Measurements from ENCODE around the gene TUBA1A. TPM values are rescaled to one million over a fixed set of nuclear protein-coding genes. Genes with fewer than 3 reads are reported as not detected.

The TUBA1A gene
- total RNA-seq, 2 experiments from 2014 or later: 70.6 to 71.2 TPM

- no peak overlapping the region for H3K27ac Mint-ChIP-seq
Measured at GRCh38 chr12:49227713-49228112, 38.8 kb upstream of the TUBA1A start.

GRCh38 chr12:49225576-49226166 lies 36.8 kb upstream of the TUBA1A start:
- H3K4me3 Mint-ChIP-seq: no peak overlapping the region
- no peaks in the 10 kb centered on the region for H3K36me3 Mint-ChIP-seq (ENCODE audit: low read depth)
- no peaks in the 10 kb centered on the region for H3K4me1 Mint-ChIP-seq (ENCODE audit: low read depth)
- H3K27ac Mint-ChIP-seq: no peak overlapping the region
- intact Hi-C loops (cut with micrococcal nuclease): no loop called here
- TF ChIP-seq CTCF (IDR thresholded peaks at IDR 0.05): no peak
- DNase-seq (no peak), ATAC-seq (no peak)
- ChIA-PET POLR2A (no interaction called here), CTCF (interaction anchor here (1.1 to 1.9 kb wide), 4 partner anchors 9 to 138 kb away, joined by 4 to 6 read pairs (median 4); no protein-coding TSS in a partner anchor)
- H3K27me3 Mint-ChIP-seq: no peaks in the 10 kb centered on the region
- H3K9me3 Mint-ChIP-seq: no peaks in the 10 kb centered on the region

More at GRCh38 chr12:49227713-49228112, 38.8 kb upstream of the TUBA1A start:
- Mint-ChIP-seq H3K9me3 (no peaks in the 10 kb centered on the region), H3K4me1 (ENCODE audit: low read depth) (no peaks in the 10 kb centered on the region), H3K36me3 (ENCODE audit: low read depth) (no peaks in the 10 kb centered on the region), H3K4me3 (no peak overlapping the region), H3K27me3 (no peaks in the 10 kb centered on the region)
- no peak for ATAC-seq
- DNase-seq: no peak
- POLR2A ChIA-PET: interaction anchor here (1.7 kb wide), 1 partner anchor 96 kb away, joined by 5 read pairs; the partner anchor contains the start of gene TUBA1B
- CTCF ChIA-PET: interaction anchor here (1.3 to 1.7 kb wide), 2 partner anchors 16 to 139 kb away, joined by 3 to 4 read pairs; no protein-coding TSS in a partner anchor
- TF ChIP-seq CTCF (IDR thresholded peaks at IDR 0.05): no peak
- intact Hi-C loops (cut with micrococcal nuclease): no loop called here

- no peaks in the 10 kb centered on the region for H3K27me3 Mint-ChIP-seq
- H3K27ac Mint-ChIP-seq: no peak overlapping the region
- no peak overlapping the region for H3K4me3 Mint-ChIP-seq
- H3K36me3 Mint-ChIP-seq (ENCODE audit: low read depth): no peaks in the 10 kb centered on the region
- H3K9me3 Mint-ChIP-seq: no peaks in the 10 kb centered on the region
- intact Hi-C loops (cut with micrococcal nuclease): no loop called here
- POLR2A ChIA-PET: interaction anchor here (0.6 to 1.7 kb wide), 3 partner anchors 93 to 363 kb away, joined by 3 to 5 read pairs (median 3); no protein-coding TSS in a partner anchor
- CTCF ChIA-PET: interaction anchor here (0.9 to 1.9 kb wide), 6 partner anchors 10 to 180 kb away, joined by 3 to 11 read pairs (median 3); partner anchors contain the start of gene TUBA1A
- ATAC-seq: no peak
- H3K4me1 Mint-ChIP-seq (ENCODE audit: low read depth): no peaks in the 10 kb centered on the region
- no peak for DNase-seq
- no peak for TF ChIP-seq CTCF (IDR thresholded peaks at IDR 0.05)
Measured at GRCh38 chr12:49223590-49224369, 34.9 kb upstream of the TUBA1A start.

- Mint-ChIP-seq H3K4me3 (no peak overlapping the region), H3K27ac (no peak overlapping the region), H3K27me3 (no peaks in the 10 kb centered on the region), H3K9me3 (no peaks in the 10 kb centered on the region), H3K4me1 (ENCODE audit: low read depth) (no peaks in the 10 kb centered on the region), H3K36me3 (ENCODE audit: low read depth) (no peaks in the 10 kb centered on the region)
- CTCF ChIA-PET: interaction anchor here (0.9 to 1.9 kb wide), 7 partner anchors 12 to 180 kb away, joined by 3 to 11 read pairs (median 3); partner anchors contain the start of gene TUBA1A
- intact Hi-C loops (cut with micrococcal nuclease): no loop called here
- ATAC-seq (no peak), DNase-seq (no peak)
- no peak for TF ChIP-seq CTCF (IDR thresholded peaks at IDR 0.05)
- POLR2A ChIA-PET: interaction anchor here (0.6 to 1.7 kb wide), 6 partner anchors 17 to 129 kb away, joined by 3 to 5 read pairs (median 4); partner anchors contain the start of gene TUBA1B
Measured at GRCh38 chr12:49223122-49223521, 34.2 kb upstream of the TUBA1A start.
